Brain microvascular endothelial cell (primary cell): ENCODE data around the gene ZYG11B.
"Not testable (repeated sequence)": the region's sequence is repeated elsewhere in the genome, so short reads cannot be mapped to it uniquely, and the experiment has no call there.

Experiments used
- DNase-seq: peaks from one replicate; pipeline ENCODE4 v3.0.0-alpha.2; 2020
- H3K27ac ChIP-seq: fragments of 250-450 bp; sonication (Bioruptor Pico); 2 replicates; pipeline ENCODE4 v1.5.1; 2020; ENCODE audit warnings: mild to moderate bottlenecking, moderate library complexity
- H3K27me3 ChIP-seq: fragments of 250-450 bp; sonication (Bioruptor Pico); replicated peaks from 2 replicates; pipeline ENCODE4 v1.5.1; 2020; ENCODE audit warnings: mild to moderate bottlenecking
- H3K36me3 ChIP-seq: fragments of 250-450 bp; sonication (Bioruptor Pico); replicated peaks from 2 replicates; pipeline ENCODE4 v1.5.1; 2020; ENCODE audit warnings: mild to moderate bottlenecking
- H3K4me3 ChIP-seq: 2 replicates; pipeline ENCODE4 v1.5.1; 2011; ENCODE audit warnings: low read depth, mild to moderate bottlenecking, control low read depth, low read length, moderate library complexity
- in situ Hi-C: cut with HindIII; loops from 2 replicates; pipeline ENCODE4 v1.10.0; 2017; ENCODE audit warnings: low sequenced_read_pairs, low pct_ligation_motif_present
- TF ChIP-seq, protein P1 (sequence below): IDR thresholded peaks from 2 replicates; pipeline ENCODE4 v1.5.1; 2011; ENCODE audit warnings: low read depth, mild to moderate bottlenecking, moderate library complexity, low read length, control low read depth, inconsistent platforms; ENCODE audit errors: missing control alignments

Gene ZYG11B

DNA sequence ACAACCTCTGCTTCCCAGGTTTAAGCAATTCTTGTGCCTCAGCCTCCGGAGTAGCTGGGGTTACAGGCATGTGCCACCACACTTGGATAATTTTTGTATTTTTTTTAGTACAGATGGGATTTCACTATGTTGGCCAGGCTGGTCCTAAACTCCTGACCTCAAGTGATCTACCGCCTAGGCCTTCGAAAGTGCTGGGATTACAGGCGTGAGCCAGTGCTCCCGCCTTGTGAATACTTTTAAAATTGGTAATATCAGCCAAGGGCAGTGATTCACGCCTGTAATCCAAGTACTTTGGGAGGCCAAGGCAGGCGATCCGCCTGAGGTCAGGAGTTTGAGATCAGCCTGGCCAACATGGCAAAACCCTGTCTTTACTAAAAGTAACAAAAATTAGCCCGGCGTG lies 33.7 kb downstream of the ZYG11B start:
- Histone ChIP-seq H3K36me3 (no peaks in the 10 kb centered on the region), H3K27ac (no peak overlapping the region), H3K4me3 (no peak overlapping the region), H3K27me3 (no peaks in the 10 kb centered on the region)
- TF ChIP-seq, protein P1, sequence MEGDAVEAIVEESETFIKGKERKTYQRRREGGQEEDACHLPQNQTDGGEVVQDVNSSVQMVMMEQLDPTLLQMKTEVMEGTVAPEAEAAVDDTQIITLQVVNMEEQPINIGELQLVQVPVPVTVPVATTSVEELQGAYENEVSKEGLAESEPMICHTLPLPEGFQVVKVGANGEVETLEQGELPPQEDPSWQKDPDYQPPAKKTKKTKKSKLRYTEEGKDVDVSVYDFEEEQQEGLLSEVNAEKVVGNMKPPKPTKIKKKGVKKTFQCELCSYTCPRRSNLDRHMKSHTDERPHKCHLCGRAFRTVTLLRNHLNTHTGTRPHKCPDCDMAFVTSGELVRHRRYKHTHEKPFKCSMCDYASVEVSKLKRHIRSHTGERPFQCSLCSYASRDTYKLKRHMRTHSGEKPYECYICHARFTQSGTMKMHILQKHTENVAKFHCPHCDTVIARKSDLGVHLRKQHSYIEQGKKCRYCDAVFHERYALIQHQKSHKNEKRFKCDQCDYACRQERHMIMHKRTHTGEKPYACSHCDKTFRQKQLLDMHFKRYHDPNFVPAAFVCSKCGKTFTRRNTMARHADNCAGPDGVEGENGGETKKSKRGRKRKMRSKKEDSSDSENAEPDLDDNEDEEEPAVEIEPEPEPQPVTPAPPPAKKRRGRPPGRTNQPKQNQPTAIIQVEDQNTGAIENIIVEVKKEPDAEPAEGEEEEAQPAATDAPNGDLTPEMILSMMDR = no peak
- no peak for DNase-seq
- in situ Hi-C loops = no loop called here

DNA sequence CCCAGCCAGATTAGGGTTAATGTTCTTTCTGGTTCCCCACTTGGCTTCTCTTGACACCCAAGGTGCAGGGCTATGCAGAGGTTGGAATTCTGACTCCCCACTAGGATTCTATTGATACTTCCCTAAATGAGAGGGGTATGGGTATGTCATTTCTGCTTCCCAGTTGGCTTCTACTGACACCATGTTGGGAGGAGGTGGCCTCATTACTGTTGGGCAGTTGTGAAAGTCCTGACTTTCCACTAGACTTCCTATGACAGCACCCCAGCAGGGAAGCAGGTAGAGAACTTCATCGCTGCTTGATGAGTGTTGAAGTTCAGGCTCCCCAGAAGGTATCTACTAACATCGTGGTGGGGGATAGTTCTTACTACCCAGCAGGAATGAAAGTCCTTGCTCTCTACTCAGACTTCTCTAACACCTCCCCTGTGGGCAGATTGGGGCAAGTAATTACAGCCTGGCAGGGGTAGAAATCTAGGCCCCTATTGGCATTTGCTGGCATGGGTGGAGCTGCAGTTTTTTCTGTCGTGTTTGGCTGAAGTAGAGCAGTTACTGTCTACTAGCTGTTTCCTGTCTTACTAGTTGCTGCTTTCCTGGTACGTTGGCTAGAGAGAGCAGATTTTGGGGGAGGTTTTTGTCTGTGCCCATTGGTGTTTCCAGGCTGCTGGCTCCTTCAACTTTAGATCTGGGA lies 41.5 kb downstream of the ZYG11B start:
- in situ Hi-C loops = no loop called here
- H3K27ac ChIP-seq = no peak overlapping the region

DNA sequence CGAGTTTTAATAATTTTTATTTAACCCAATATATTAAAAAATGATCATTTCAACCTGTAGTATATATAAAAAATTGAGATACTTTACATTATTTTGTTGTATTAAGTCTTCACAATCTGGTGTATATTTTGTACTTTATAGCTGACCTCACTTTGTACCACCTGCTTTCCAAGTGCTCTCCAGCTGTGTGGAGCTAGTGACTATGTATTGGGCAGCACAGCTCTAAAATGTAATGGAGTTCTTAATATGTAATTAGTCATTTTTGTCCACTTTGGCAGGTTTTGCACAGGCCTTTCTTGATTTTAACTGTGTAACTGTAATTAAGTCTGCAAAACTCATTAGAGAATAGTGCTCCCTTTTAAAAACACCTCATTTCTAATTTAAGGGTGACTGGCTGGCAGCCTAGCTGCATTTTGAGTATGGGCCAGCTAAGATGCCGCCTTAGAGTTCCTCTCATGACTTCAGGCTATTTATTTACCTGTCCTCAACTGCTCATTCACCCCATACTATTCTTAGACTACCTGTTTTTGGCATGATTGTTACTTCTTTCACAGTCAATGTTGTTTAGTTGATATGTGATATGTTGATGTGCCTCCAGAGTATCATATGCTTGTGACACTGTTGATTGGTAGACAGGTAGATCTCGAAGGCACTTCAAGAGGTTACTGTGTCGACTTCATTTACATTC lies 43.2 kb downstream of the ZYG11B start:
- DNase-seq = no peak
- TF ChIP-seq, protein P1 = no peak
- H3K27ac ChIP-seq = no peak overlapping the region

More for the DNA sequence above, 41.5 kb downstream of the ZYG11B start:
- TF ChIP-seq, protein P1 = no peak
- no peaks in the 10 kb centered on the region for H3K27me3 ChIP-seq
- H3K4me3 ChIP-seq = no peak overlapping the region
- no peaks in the 10 kb centered on the region for H3K36me3 ChIP-seq
- DNase-seq = no peak

DNA sequence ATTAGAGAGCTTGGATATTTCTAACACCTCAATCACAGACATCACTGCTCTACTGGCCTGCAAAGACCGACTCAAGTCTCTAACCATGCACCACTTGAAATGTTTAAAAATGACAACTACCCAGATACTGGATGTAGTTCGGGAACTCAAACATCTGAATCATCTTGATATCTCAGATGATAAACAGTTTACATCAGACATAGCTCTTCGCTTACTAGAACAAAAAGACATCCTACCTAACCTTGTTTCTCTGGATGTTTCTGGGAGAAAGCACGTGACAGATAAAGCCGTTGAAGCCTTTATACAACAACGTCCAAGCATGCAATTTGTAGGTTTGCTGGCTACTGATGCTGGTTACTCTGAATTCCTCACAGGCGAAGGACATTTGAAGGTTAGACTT lies 45.1 kb downstream of the ZYG11B start:
- TF ChIP-seq, protein P1 = no peak
- H3K27me3 ChIP-seq = no peaks in the 10 kb centered on the region
- H3K27ac ChIP-seq = no peak overlapping the region
- no peak for DNase-seq
- H3K4me3 ChIP-seq = no peak overlapping the region
- no peaks in the 10 kb centered on the region for H3K36me3 ChIP-seq
- in situ Hi-C loops = no loop called here

More for the DNA sequence above, 43.2 kb downstream of the ZYG11B start:
- no peaks in the 10 kb centered on the region for H3K36me3 ChIP-seq
- H3K27me3 ChIP-seq = no peaks in the 10 kb centered on the region
- no peak overlapping the region for H3K4me3 ChIP-seq
- in situ Hi-C loops = no loop called here

DNA sequence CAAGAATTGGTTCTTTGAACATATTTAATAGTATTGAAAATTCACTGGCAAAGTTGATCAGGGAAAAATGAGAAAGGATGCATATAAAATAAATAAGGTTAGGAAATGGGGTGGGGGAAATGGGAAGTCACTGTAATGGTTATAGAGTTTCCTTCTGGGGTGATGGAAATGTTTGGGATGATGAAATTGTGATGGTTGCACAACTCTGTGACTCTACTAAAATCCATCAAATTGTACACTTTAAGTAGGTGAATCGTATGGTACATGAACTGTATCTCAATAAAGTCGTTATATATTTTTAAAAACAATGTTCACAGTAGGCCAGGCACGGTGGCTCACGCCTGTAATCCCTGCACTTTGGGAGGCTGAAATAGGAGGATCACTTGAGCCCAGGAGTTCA lies 59.9 kb downstream of the ZYG11B start:
- Histone ChIP-seq H3K27ac (no peak overlapping the region), H3K36me3 (peaks cover 9% of the 10 kb centered on the region), H3K4me3 (no peak overlapping the region), H3K27me3 (no peaks in the 10 kb centered on the region)
- in situ Hi-C loops = no loop called here
- DNase-seq = no peak
- TF ChIP-seq, protein P1 = no peak

DNA sequence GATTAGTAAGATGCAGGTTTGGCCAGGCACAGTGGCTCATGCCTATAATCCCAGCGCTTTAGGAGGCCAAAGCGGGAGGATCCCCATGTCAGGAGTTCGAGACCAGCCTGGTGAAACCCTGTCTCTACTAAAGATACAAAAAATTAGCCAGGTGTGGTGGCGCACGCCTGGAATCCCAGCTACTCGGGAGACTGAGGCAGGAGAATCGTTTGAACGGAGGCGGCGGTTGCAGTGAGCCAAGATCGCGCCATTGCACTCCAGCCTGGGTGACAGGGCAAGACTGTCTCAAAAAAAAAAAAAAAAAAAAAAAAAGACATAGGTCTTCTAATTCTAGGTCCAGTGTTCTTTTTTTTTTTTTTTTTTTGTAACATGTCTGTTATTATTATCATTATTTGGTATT lies 64.2 kb downstream of the ZYG11B start:
- in situ Hi-C loops, H3K27ac ChIP-seq, DNase-seq, H3K4me3 ChIP-seq, H3K36me3 ChIP-seq, H3K27me3 ChIP-seq: not testable (repeated sequence)
